Transverse colon (tissue), 3 donors: ENCODE data around the gene SYNE1.

ENCODE experiments used
- EP300 ChIP-seq: sonication (generic); formaldehyde crosslinking; IDR thresholded peaks from one replicate; pipeline ENCODE4 v1.6.1; 2017; ENCODE audit warnings: antibody characterized with exemption, low read depth
- POLR2A ChIP-seq: fragments of 450-650 bp; IDR thresholded peaks from one replicate; pipeline ENCODE4 v1.6.1; 2016; ENCODE audit warnings: antibody characterized with exemption, mild to moderate bottlenecking, moderate library complexity
- TF ChIP-seq, protein P1 (sequence below), 5 experiments: fragments of 200-600 bp in 3 of 5; fragments of 450-650 bp in 2 of 5; sonication (generic) in 3 of 5; IDR thresholded peaks; 1 replicate in 2 of 5; 2 replicates in 3 of 5; pipeline ENCODE4 v1.5.1; 2016 to 2017; ENCODE audit warnings: antibody characterized with exemption in 5 of 5, inconsistent platforms in 3 of 5, mild to moderate bottlenecking in 2 of 5, moderate library complexity in 1 of 5

DNA sequence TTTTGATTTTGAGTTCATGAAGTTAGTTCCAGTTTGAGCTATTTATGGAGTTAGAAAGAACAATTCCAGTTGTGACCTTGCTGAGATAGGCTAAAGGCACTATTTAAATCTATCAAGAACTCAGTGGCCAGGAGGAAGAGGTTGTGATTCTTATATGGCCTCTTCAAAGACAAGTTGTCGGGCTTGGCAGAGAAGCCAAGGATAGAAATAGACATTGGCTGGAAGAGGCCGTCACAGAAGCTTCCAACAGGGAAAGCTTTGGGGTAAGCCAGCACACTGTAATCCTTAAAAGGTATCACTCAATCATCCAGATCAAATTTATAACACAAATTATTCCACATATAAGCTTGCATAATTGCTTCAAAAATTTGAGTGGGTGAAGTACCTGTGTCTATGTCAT, 286.1 kb downstream of the SYNE1 start:
- TF ChIP-seq, protein P1, sequence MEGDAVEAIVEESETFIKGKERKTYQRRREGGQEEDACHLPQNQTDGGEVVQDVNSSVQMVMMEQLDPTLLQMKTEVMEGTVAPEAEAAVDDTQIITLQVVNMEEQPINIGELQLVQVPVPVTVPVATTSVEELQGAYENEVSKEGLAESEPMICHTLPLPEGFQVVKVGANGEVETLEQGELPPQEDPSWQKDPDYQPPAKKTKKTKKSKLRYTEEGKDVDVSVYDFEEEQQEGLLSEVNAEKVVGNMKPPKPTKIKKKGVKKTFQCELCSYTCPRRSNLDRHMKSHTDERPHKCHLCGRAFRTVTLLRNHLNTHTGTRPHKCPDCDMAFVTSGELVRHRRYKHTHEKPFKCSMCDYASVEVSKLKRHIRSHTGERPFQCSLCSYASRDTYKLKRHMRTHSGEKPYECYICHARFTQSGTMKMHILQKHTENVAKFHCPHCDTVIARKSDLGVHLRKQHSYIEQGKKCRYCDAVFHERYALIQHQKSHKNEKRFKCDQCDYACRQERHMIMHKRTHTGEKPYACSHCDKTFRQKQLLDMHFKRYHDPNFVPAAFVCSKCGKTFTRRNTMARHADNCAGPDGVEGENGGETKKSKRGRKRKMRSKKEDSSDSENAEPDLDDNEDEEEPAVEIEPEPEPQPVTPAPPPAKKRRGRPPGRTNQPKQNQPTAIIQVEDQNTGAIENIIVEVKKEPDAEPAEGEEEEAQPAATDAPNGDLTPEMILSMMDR (IDR thresholded peaks at IDR 0.05), result no peak
- TF ChIP-seq POLR2A (no peak), EP300 (no peak)
